Sigmoid colon (tissue), 7 donors: Measurements from ENCODE around the gene FBXL19. TPM values are rescaled to one million over a fixed set of nuclear protein-coding genes. Genes with fewer than 3 reads are reported as not detected.
"Not testable (repeated sequence)": the region's sequence is repeated elsewhere in the genome, so short reads cannot be mapped to it uniquely, and the experiment has no call there.

ENCODE experiments used
- DNase-seq: peaks from one replicate; pipeline ENCODE4 v3.0.0-alpha.2; 2019
- H3K27ac ChIP-seq, 4 donors: fragments of 200-600 bp; sonication (generic); one replicate each; pipeline ENCODE4 v1.5.1; 2016 to 2019; ENCODE audit warnings: mild to moderate bottlenecking in 1 of 4
- H3K27me3 ChIP-seq, 3 donors: fragments of 200-600 bp; sonication (generic); one replicate each; pipeline ENCODE4 v1.5.1; 2019; ENCODE audit warnings: mild to moderate bottlenecking in 1 of 3
- H3K36me3 ChIP-seq, 4 donors: fragments of 200-600 bp; sonication (generic); one replicate each; pipeline ENCODE4 v1.5.1; 2016 to 2019
- H3K4me1 ChIP-seq, 4 donors: fragments of 200-600 bp; sonication (generic); one replicate each; pipeline ENCODE4 v1.5.1; 2017 to 2019
- H3K4me3 ChIP-seq, 4 donors: fragments of 200-600 bp; sonication (generic); one replicate each; pipeline ENCODE4 v1.5.1; 2017 to 2019; ENCODE audit warnings: mild to moderate bottlenecking in 2 of 4, moderate library complexity in 1 of 4
- H3K9me3 ChIP-seq, 4 donors: fragments of 200-600 bp in 3 of 4; sonication (generic) in 3 of 4; one replicate each; pipeline versions ENCODE4 v1.5.1 to v1.6.1; 2013 to 2019
- CTCF ChIP-seq, 4 experiments: fragments of 450-650 bp in 3 of 4; fragments of 200-600 bp in 1 of 4; IDR thresholded peaks; one replicate each; pipeline ENCODE4 v1.5.1; 2016 to 2019; ENCODE audit warnings: antibody characterized with exemption in 4 of 4, mild to moderate bottlenecking in 3 of 4, moderate library complexity in 2 of 4
- EP300 ChIP-seq, 4 donors: sonication (generic); formaldehyde crosslinking; IDR thresholded peaks; one replicate each; pipeline ENCODE4 v1.6.1; 2017; ENCODE audit warnings: antibody characterized with exemption in 4 of 4
- POLR2A ChIP-seq, 2 donors: fragments of 450-650 bp; IDR thresholded peaks; one replicate each; pipeline ENCODE4 v1.6.1; 2016; ENCODE audit warnings: antibody characterized with exemption in 2 of 2, mild to moderate bottlenecking in 2 of 2, moderate library complexity in 2 of 2
- POLR2AphosphoS5 ChIP-seq, 4 donors: sonication (generic); formaldehyde crosslinking; IDR thresholded peaks; one replicate each; pipeline ENCODE4 v1.6.1; 2017; ENCODE audit warnings: antibody characterized with exemption in 4 of 4
- WGBS, 2 donors: extraction: QIAGEN DNeasy Blood & Tissue Kit; methylation state at CpG; one replicate each; pipeline ENCODE4 v1.1.7; 2013; 5-methylcytosine and 5-hydroxymethylcytosine counted together
- intact Hi-C: fragments of 100-400 bp; cut with DNase I; formaldehyde crosslinking; loops from one replicate; pipeline ENCODE4 v1.15.1; 2023
- polyA plus RNA-seq, 3 donors: library from polyadenylated mRNA; stranded (reverse); fragments of 200-250 nt; gene quantifications; one replicate each; pipeline ENCODE4 v1.2.3, GENCODE V29; 2013
- total RNA-seq, 4 donors: library from RNA; depleted of rRNA; stranded (reverse); fragments of >200 nt; gene quantifications; one replicate each; pipeline ENCODE4 v1.1.0, GENCODE V29; 2016
- donor health status: healthy with polysubstance abuse.
- donor health status: Bipolar disorder and iron deficiency.
- donor health status: healthy.

FBXL19 gene
- total and polyA plus RNA-seq, 7 donors: 3.0 to 32.7 (median 10.3) TPM

GRCh38 chr16:30887927-30888326 is 35.4 kb upstream of the FBXL19 start:
- no peaks in the 10 kb centered on the region for H3K27me3 ChIP-seq
- H3K36me3 ChIP-seq: peaks cover 18 to 72% (median 25%) of the 10 kb centered on the region in 4 donors
- H3K4me1 ChIP-seq: peaks cover 0 to 8% (median 7%) of the 10 kb centered on the region in 4 donors
- DNase-seq: no peak
- intact Hi-C loops: loop anchor here (2.0 kb wide), 1 partner anchor 71 kb away; no protein-coding TSS in a partner anchor
- no peaks in the 10 kb centered on the region for H3K9me3 ChIP-seq
- no peak for TF ChIP-seq CTCF (IDR thresholded peaks at IDR 0.05)
- TF ChIP-seq POLR2AphosphoS5 (IDR thresholded peaks at IDR 0.05): no peak
- no peak for TF ChIP-seq EP300 (IDR thresholded peaks at IDR 0.05)
- no peak for TF ChIP-seq POLR2A (IDR thresholded peaks at IDR 0.05)
- 89% methylated on average over 9 of the region's 9 CpGs for WGBS, 2 donors
- H3K27ac ChIP-seq: no peak overlapping the region
- no peak overlapping the region for H3K4me3 ChIP-seq

GRCh38 chr16:30888856-30889499 is 34.4 kb upstream of the FBXL19 start:
- WGBS, 2 donors: 90 to 92% methylated on average over 8 of the region's 8 CpGs
- intact Hi-C loops: no loop called here
- no peaks in the 10 kb centered on the region for H3K27me3 ChIP-seq
- no peaks in the 10 kb centered on the region for H3K9me3 ChIP-seq
- TF ChIP-seq CTCF (IDR thresholded peaks at IDR 0.05) (no peak), EP300 (IDR thresholded peaks at IDR 0.05) (no peak), POLR2AphosphoS5 (IDR thresholded peaks at IDR 0.05) (no peak), POLR2A (IDR thresholded peaks at IDR 0.05) (no peak)
- peaks cover 18 to 72% (median 25%) of the 10 kb centered on the region in 4 donors for H3K36me3 ChIP-seq
- H3K4me1 ChIP-seq: peaks cover 0 to 15% (median 12%) of the 10 kb centered on the region in 4 donors
- H3K27ac ChIP-seq: no peak overlapping the region
- DNase-seq: peak; percentile 65
- H3K4me3 ChIP-seq: no peak overlapping the region

GRCh38 chr16:30889721-30890120 is 33.7 kb upstream of the FBXL19 start:
- intact Hi-C loops: loop anchor here (5.0 kb wide), 1 partner anchor 127 kb away; the partner anchor contains the start of genes CFAP119 and RNF40
- Histone ChIP-seq H3K4me3 (no peak overlapping the region), H3K9me3 (no peaks in the 10 kb centered on the region), H3K27me3 (no peaks in the 10 kb centered on the region), H3K27ac (no peak overlapping the region), H3K4me1 (peaks cover 0 to 21% (median 19%) of the 10 kb centered on the region in 4 donors), H3K36me3 (peaks cover 18 to 66% (median 25%) of the 10 kb centered on the region in 4 donors)
- WGBS, 2 donors: 89 to 94% methylated on average over 5 of the region's 5 CpGs
- TF ChIP-seq POLR2A (IDR thresholded peaks at IDR 0.05) (no peak), EP300 (IDR thresholded peaks at IDR 0.05) (no peak), CTCF (IDR thresholded peaks at IDR 0.05) (no peak), POLR2AphosphoS5 (IDR thresholded peaks at IDR 0.05) (no peak)
- DNase-seq: no peak

GRCh38 chr16:30891043-30891823 is 32.1 kb upstream of the FBXL19 start:
- H3K4me3 ChIP-seq, DNase-seq, H3K27ac ChIP-seq, H3K9me3 ChIP-seq, H3K27me3 ChIP-seq: not testable (repeated sequence)
- Histone ChIP-seq H3K4me1 (peaks cover 0 to 35% (median 33%) of the 10 kb centered on the region in 4 donors), H3K36me3 (peaks cover 18 to 54% (median 23%) of the 10 kb centered on the region in 4 donors)
- 82 to 90% methylated on average over 15 of the region's 15 CpGs for WGBS, 2 donors
- intact Hi-C loops: loop anchor here (5.0 kb wide), 1 partner anchor 129 kb away; the partner anchor contains the start of genes CFAP119 and RNF40
